H1 (cell line): ENCODE results near the gene MAML1. TPM values are rescaled to one million over a fixed set of nuclear protein-coding genes. Genes with fewer than 3 reads are reported as not detected.

Source experiments
- CTCF ChIA-PET: fragments of 300-600 bp; sonication (Branson Sonifier 250); formaldehyde crosslinking; loops from one replicate; lab custom pipeline; 2021; ENCODE audit not compliant: partially characterized antibody; lab: Charles Lee
- POLR2A ChIA-PET: fragments of 300-600 bp; sonication (Branson Sonifier 250); formaldehyde crosslinking; loops from one replicate; lab custom pipeline; 2021; ENCODE audit warnings: inconsistent platforms; ENCODE audit not compliant: partially characterized antibody; lab: Charles Lee
- DNase-seq, 2 experiments: peaks; one replicate each; pipeline versions ENCODE4 v3.0.0 to v3.0.0-alpha.2; 2010 to 2022; ENCODE audit warnings: low spot score in 2 of 2, low read depth in 1 of 2, mixed read lengths in 1 of 2
- FAIRE-seq: peaks from 2 replicates; lab custom pipeline; 2011; peaks lifted over from hg19 to GRCh38; lab: Jason Lieb, UNC
- H2AFZ ChIP-seq: 2 replicates; pipeline ENCODE4 v1.8.1; 2012; ENCODE audit warnings: low read length, inconsistent platforms
- H2AK5ac ChIP-seq: 2 replicates; pipeline ENCODE4 v1.6.1; 2013; ENCODE audit warnings: low read depth, low read length
- H2BK120ac ChIP-seq: replicated peaks from 2 replicates; pipeline ENCODE3; 2013; ENCODE audit warnings: low read depth, low read length, inconsistent platforms
- H2BK12ac ChIP-seq: 2 replicates; pipeline ENCODE4 v1.6.1; 2013; ENCODE audit warnings: low read depth, low read length
- H2BK15ac ChIP-seq: 2 replicates; pipeline ENCODE4 v1.6.1; 2013; ENCODE audit warnings: low read length
- H2BK20ac ChIP-seq: 2 replicates; pipeline ENCODE4 v1.6.1; 2013; ENCODE audit warnings: low read length
- H2BK5ac ChIP-seq: 2 replicates; pipeline ENCODE4 v1.6.1; 2013; ENCODE audit warnings: low read depth, low read length
- H3K14ac ChIP-seq: 2 replicates; pipeline ENCODE4 v1.6.1; 2013; ENCODE audit warnings: inconsistent platforms; ENCODE audit not compliant: insufficient read length
- H3K18ac ChIP-seq: 2 replicates; pipeline ENCODE4 v1.6.1; 2013; ENCODE audit warnings: low read length; ENCODE audit errors: extremely low read depth
- H3K23ac ChIP-seq: 2 replicates; pipeline ENCODE4 v1.6.1; 2013; ENCODE audit warnings: inconsistent platforms; ENCODE audit not compliant: insufficient read length
- H3K23me2 ChIP-seq: 2 replicates; pipeline ENCODE4 v1.6.1; 2013; ENCODE audit warnings: low read depth, low read length
- H3K27ac ChIP-seq: 2 replicates; pipeline ENCODE4 v1.6.1; 2011; ENCODE audit warnings: low read depth, low read length, inconsistent platforms
- H3K27me3 ChIP-seq, 4 experiments: replicated peaks in 1 of 4; 1 replicate in 1 of 4; 2 replicates in 3 of 4; pipeline versions ENCODE4 v1.6.1 to v1.8.1; 2011 to 2013; ENCODE audit warnings: low read length in 3 of 4, mild to moderate bottlenecking in 3 of 4, inconsistent platforms in 2 of 4, mixed read lengths in 2 of 4, moderate library complexity in 1 of 4; ENCODE audit not compliant: control insufficient read depth in 3 of 4, insufficient read depth in 3 of 4; ENCODE audit errors: extremely low read depth in 1 of 4
- H3K36me3 ChIP-seq, 4 experiments: 2 replicates each; pipeline versions ENCODE4 v1.6.1 to v1.8.1; 2011 to 2013; ENCODE audit warnings: mild to moderate bottlenecking in 4 of 4, low read length in 3 of 4, moderate library complexity in 2 of 4, control low read depth in 1 of 4, inconsistent platforms in 1 of 4; ENCODE audit not compliant: insufficient read depth in 4 of 4, control insufficient read depth in 2 of 4
- H3K4ac ChIP-seq: replicated peaks from 2 replicates; pipeline ENCODE3; 2013; ENCODE audit warnings: low read length, low read depth, mixed read lengths, inconsistent platforms; ENCODE audit not compliant: insufficient read length
- H3K4me1 ChIP-seq, 4 experiments: replicated peaks in 1 of 4; 1 replicate in 1 of 4; 2 replicates in 3 of 4; pipeline versions ENCODE4 v1.6.1 to v1.8.1; 2011 to 2013; ENCODE audit warnings: low read length in 3 of 4, inconsistent platforms in 2 of 4, mixed read lengths in 1 of 4; ENCODE audit not compliant: insufficient read depth in 4 of 4, control insufficient read depth in 3 of 4
- H3K4me2 ChIP-seq, 2 experiments: 2 replicates each; pipeline versions ENCODE4 v1.6.1 to v1.8.1; 2011 to 2013; ENCODE audit warnings: low read depth in 2 of 2, low read length in 2 of 2, control low read depth in 1 of 2, inconsistent platforms in 1 of 2, mild to moderate bottlenecking in 1 of 2; ENCODE audit not compliant: insufficient read depth in 1 of 2
- H3K4me3 ChIP-seq, 4 experiments: fragments of 200-600, 300-600 bp in 1 of 4; sonication (generic), shearing (Covaris generic), sonication (Bioruptor Twin) in 1 of 4; 2 replicates each; pipeline versions ENCODE4 v1.5.1 to v1.8.1; 2011 to 2016; ENCODE audit warnings: low read length in 4 of 4, low read depth in 3 of 4, control low read depth in 2 of 4, inconsistent platforms in 2 of 4, mild to moderate bottlenecking in 2 of 4, mixed read lengths in 1 of 4, moderate library complexity in 1 of 4; ENCODE audit not compliant: insufficient read depth in 2 of 4; ENCODE audit errors: extremely low read depth in 1 of 4
- H3K56ac ChIP-seq: replicated peaks from 2 replicates; pipeline ENCODE3; 2013; ENCODE audit warnings: low read depth, mild to moderate bottlenecking, mixed read lengths, low read length, inconsistent platforms; ENCODE audit not compliant: insufficient read length
- H3K79me1 ChIP-seq: 2 replicates; pipeline ENCODE4 v1.6.1; 2013; ENCODE audit warnings: low read depth, low read length, control low read depth
- H3K79me2 ChIP-seq, 2 experiments: 2 replicates each; pipeline versions ENCODE4 v1.6.1 to v1.8.1; 2012 to 2013; ENCODE audit warnings: low read length in 2 of 2, mild to moderate bottlenecking in 2 of 2, inconsistent platforms in 1 of 2; ENCODE audit not compliant: insufficient read depth in 2 of 2, control insufficient read depth in 1 of 2
- H3K9ac ChIP-seq, 4 experiments: replicated peaks in 1 of 4; 1 replicate in 1 of 4; 2 replicates in 3 of 4; pipeline versions ENCODE4 v1.6.1 to v1.8.1; 2011 to 2013; ENCODE audit warnings: low read depth in 3 of 4, low read length in 3 of 4, control low read depth in 2 of 4, mild to moderate bottlenecking in 2 of 4, moderate library complexity in 2 of 4, inconsistent platforms in 1 of 4; ENCODE audit errors: extremely low read depth in 1 of 4
- H3K9me3 ChIP-seq, 2 experiments: 2 replicates each; pipeline versions ENCODE4 v1.6.1 to v1.8.1; 2012 to 2013; ENCODE audit warnings: mild to moderate bottlenecking in 2 of 2, moderate library complexity in 2 of 2, control low read depth in 1 of 2, inconsistent platforms in 1 of 2, low read depth in 1 of 2, low read length in 1 of 2, mixed read lengths in 1 of 2; ENCODE audit not compliant: insufficient read depth in 2 of 2
- H4K20me1 ChIP-seq, 2 experiments: replicated peaks in 1 of 2; 2 replicates each; pipeline versions ENCODE3 to v1.8.1; 2011 to 2013; ENCODE audit warnings: inconsistent platforms in 2 of 2, low read length in 2 of 2, mild to moderate bottlenecking in 1 of 2; ENCODE audit not compliant: insufficient read depth in 2 of 2, control insufficient read depth in 1 of 2
- H4K5ac ChIP-seq: 2 replicates; pipeline ENCODE4 v1.6.1; 2013; ENCODE audit warnings: low read length, low read depth, mixed read lengths, inconsistent platforms; ENCODE audit not compliant: insufficient read length
- H4K8ac ChIP-seq: 2 replicates; pipeline ENCODE4 v1.8.0; 2013; ENCODE audit warnings: mild to moderate bottlenecking, moderate library complexity, low read length, inconsistent platforms; ENCODE audit not compliant: insufficient read depth; ENCODE audit errors: extremely low read depth
- H4K91ac ChIP-seq: replicated peaks from 2 replicates; pipeline ENCODE3; 2013; ENCODE audit warnings: low read length, mixed read lengths, inconsistent platforms; ENCODE audit not compliant: insufficient read length
- BACH1 ChIP-seq: IDR thresholded peaks from 2 replicates; pipeline ENCODE4 v1.6.1; 2012; ENCODE audit warnings: low read length, improper control_type of control experiment
- FOSL1 ChIP-seq: IDR thresholded peaks from 2 replicates; pipeline ENCODE4 v1.6.1; 2011; ENCODE audit warnings: mild to moderate bottlenecking, low read depth, low read length, moderate library complexity; ENCODE audit not compliant: insufficient read depth
- KDM4A ChIP-seq: IDR thresholded peaks from one replicate; pipeline ENCODE4 v1.7.1; 2012; ENCODE audit warnings: low read depth, mild to moderate bottlenecking, moderate library complexity, low read length, inconsistent platforms; ENCODE audit not compliant: severe bottlenecking
- RAD21 ChIP-seq, 2 experiments: IDR thresholded peaks in 1 of 2; conservative IDR thresholded peaks in 1 of 2; 2 replicates each; pipeline ENCODE4 v1.6.1; 2011; ENCODE audit warnings: low read depth in 2 of 2, low read length in 2 of 2, improper control_type of control experiment in 1 of 2, inconsistent platforms in 1 of 2, mild to moderate bottlenecking in 1 of 2, moderate library complexity in 1 of 2
- RNF2 ChIP-seq: fragments of 200-900, 300-1000 bp; sonication (generic); IDR thresholded peaks from 2 replicates; pipeline ENCODE4 v1.7.1; 2016; ENCODE audit warnings: borderline replicate concordance, low read depth, mild to moderate bottlenecking, antibody characterized with exemption, low read length; ENCODE audit not compliant: poor library complexity, severe bottlenecking; ENCODE audit errors: missing control alignments
- TEAD4 ChIP-seq: IDR thresholded peaks from 2 replicates; pipeline ENCODE4 v1.6.1; 2012; ENCODE audit warnings: low read depth, low read length, inconsistent platforms, mixed read lengths
- WGBS, 2 experiments: shearing (Covaris generic) in 1 of 2; methylation state at CpG; one replicate each; pipeline versions ENCODE4 v1.1.6 to v1.1.7; 2013 to 2015; ENCODE audit warnings: low lambda C conversion rate in 2 of 2, mixed read lengths in 2 of 2, inconsistent platforms in 1 of 2, low coverage in 1 of 2, missing lambda C conversion rate in 1 of 2; ENCODE audit not compliant: insufficient replicate concordance in 2 of 2, insufficient coverage in 1 of 2, insufficient read length in 1 of 2; ENCODE audit errors: extremely low coverage in 1 of 2, missing lambda C conversion rate in 1 of 2; 5-methylcytosine and 5-hydroxymethylcytosine counted together
- polyA plus RNA-seq, 7 experiments: library from polyadenylated mRNA; depleted of rRNA in 3 of 7; stranded (reverse) in 5 of 7; unstranded in 2 of 7; fragments of >200 nt in 5 of 7; fragments of 200-250 nt in 2 of 7; gene quantifications; 1 replicate in 5 of 7; 2 replicates in 1 of 7; 4 replicates in 1 of 7; pipeline versions ENCODE4 v1.2.1 to v1.2.3, GENCODE V29; 2011 to 2013; ENCODE audit warnings: missing spikeins in 2 of 7, mixed read lengths in 2 of 7
- total RNA-seq: library from RNA; stranded (reverse); fragmentation: NEBNext Ultra II Directional; extraction: Animal tissue kit (Norgen Biotek cat#: 25700); gene quantifications from 2 replicates; pipeline ENCODE4 v1.2.1, GENCODE V29; 2021
- TF ChIP-seq, protein P1 (sequence below), 3 experiments: IDR thresholded peaks; 1 replicate in 2 of 3; 2 replicates in 1 of 3; pipeline versions ENCODE4 v1.5.1 to v1.6.1; 2011; ENCODE audit warnings: low read length in 3 of 3, mild to moderate bottlenecking in 3 of 3, inconsistent platforms in 2 of 3, low read depth in 1 of 3, moderate library complexity in 1 of 3; ENCODE audit not compliant: insufficient read depth in 1 of 3; ENCODE audit errors: control extremely low read depth in 1 of 3

The MAML1 gene
- total and polyA plus RNA-seq, 2 of the 8 experiments (the other 6 are each of a cell fraction or from before 2014, with no cell fraction given): 17.1 to 41.9 TPM

DNA sequence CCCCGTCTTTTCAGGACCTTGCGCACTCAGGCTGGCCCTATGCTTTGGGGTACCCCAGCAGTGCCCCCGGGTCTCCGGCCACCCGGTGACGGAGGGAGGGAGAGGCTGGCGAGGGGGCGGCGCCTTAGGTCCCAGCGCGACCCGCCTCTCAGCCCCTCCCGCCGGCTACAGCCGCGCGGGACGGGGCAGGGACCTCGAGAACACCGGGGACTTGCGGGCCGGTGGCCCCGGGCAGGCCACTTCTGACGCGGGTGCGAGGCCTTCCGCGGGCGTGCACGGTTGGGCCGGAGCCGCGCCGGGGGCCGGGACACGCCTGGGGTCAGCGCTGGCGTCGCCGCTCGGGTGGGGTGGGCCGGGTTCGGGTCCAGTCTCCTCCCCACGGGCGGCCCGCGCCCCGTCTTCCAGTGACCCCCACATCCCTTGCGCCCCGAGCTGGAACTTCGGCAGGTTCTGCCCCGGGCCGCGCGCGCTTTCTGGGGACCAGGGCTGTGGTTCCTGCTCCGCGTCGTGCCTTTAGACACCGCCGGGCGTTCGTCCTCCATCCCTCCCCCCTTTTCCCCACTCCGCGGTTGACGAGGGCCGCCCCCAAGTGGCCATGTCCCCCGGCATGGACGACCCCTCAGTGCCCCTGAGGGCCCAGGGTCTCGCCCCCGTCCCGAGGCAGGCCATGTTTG, 84.3 kb downstream of the MAML1 start:
- Histone ChIP-seq H4K5ac (no peak overlapping the region), H4K91ac (peak overlapping the region; percentile 32), H3K56ac (no peak overlapping the region), H3K4ac (no peak overlapping the region), H3K27ac (no peak overlapping the region), H3K4me1 (peaks cover 0 to 33% (median 29%) of the 10 kb centered on the region in 4 experiments; a peak in 6 of 7 replicates), H3K9ac (no peak overlapping the region; a peak in 2 of 7 replicates), H4K8ac (no peak overlapping the region; the same call in 1 of the 2 replicates), H2BK120ac (no peak overlapping the region), H2AK5ac (no peak overlapping the region), H3K4me2 (peak overlapping the region; percentile 54 to 71), H2AFZ (no peak overlapping the region), H2BK5ac (no peak overlapping the region), H3K9me3 (no peaks in the 10 kb centered on the region), H3K36me3 (peaks cover 0 to 5% (median 0%) of the 10 kb centered on the region in 4 experiments; a peak in 1 of 8 replicates), H3K4me3 (peak overlapping the region; percentile 32 to 62 (median 40)), H3K27me3 (peaks cover 0 to 5% (median 2%) of the 10 kb centered on the region in 4 experiments; a peak in 2 of 7 replicates), H2BK12ac (no peak overlapping the region), H3K23ac (no peak overlapping the region), H4K20me1 (peaks cover 0 to 3% of the 10 kb centered on the region in 2 experiments), H3K79me1 (no peaks in the 10 kb centered on the region), H2BK15ac (no peak overlapping the region), H3K79me2 (peaks cover 0 to 8% of the 10 kb centered on the region in 2 experiments; a peak in 2 of 4 replicates), H3K14ac (no peak overlapping the region), H3K18ac (peak overlapping the region; percentile 7; the same call in 1 of the 2 replicates), H3K23me2 (peaks cover 15% of the 10 kb centered on the region; the same call in 1 of the 2 replicates), H2BK20ac (no peak overlapping the region)
- DNase-seq (peak in 1 of 2 experiments; percentile 77), FAIRE-seq (no peak)
- WGBS, 2 experiments: 4% methylated on average over 43 of the region's 72 CpGs; no CpG with 5 or more reads in 1 of the 2 experiments
- POLR2A ChIA-PET: interaction anchor here (1.1 to 12.6 kb wide), 8 partner anchors 10 to 253 kb away, joined by 3 to 207 read pairs (median 4); partner anchors contain the start of genes HNRNPH1, LTC4S and MGAT4B
- CTCF ChIA-PET: interaction anchor here (1.4 to 3.3 kb wide), 2 partner anchors 15 to 54 kb away, joined by 6 to 11 read pairs; no protein-coding TSS in a partner anchor
- TF ChIP-seq TEAD4 (no peak), FOSL1 (no peak), RAD21 (IDR thresholded peaks at IDR 0.05 in 1 of 2, conservative IDR thresholded peaks at IDR 0.05 in 1 of 2; ENCODE audit: low read depth in 2 of 2, low read length in 2 of 2) (peak in 1 of 2 experiments; percentile 20; a peak in 1 of 4 replicates), RNF2 (no peak), KDM4A (peak; percentile 67), BACH1 (0 out of 2 replicates have a peak, but pooled peaks have one; percentile 30)
- TF ChIP-seq, protein P1, sequence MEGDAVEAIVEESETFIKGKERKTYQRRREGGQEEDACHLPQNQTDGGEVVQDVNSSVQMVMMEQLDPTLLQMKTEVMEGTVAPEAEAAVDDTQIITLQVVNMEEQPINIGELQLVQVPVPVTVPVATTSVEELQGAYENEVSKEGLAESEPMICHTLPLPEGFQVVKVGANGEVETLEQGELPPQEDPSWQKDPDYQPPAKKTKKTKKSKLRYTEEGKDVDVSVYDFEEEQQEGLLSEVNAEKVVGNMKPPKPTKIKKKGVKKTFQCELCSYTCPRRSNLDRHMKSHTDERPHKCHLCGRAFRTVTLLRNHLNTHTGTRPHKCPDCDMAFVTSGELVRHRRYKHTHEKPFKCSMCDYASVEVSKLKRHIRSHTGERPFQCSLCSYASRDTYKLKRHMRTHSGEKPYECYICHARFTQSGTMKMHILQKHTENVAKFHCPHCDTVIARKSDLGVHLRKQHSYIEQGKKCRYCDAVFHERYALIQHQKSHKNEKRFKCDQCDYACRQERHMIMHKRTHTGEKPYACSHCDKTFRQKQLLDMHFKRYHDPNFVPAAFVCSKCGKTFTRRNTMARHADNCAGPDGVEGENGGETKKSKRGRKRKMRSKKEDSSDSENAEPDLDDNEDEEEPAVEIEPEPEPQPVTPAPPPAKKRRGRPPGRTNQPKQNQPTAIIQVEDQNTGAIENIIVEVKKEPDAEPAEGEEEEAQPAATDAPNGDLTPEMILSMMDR (IDR thresholded peaks at IDR 0.05; ENCODE audit: control extremely low read depth in 1 of 3, insufficient read depth in 1 of 3, low read depth in 1 of 3, low read length in 3 of 3): 0 out of 4 replicates have a peak, but pooled peaks of 1 of the 3 experiments have one; percentile 8
